ENCODE results near the gene JMY.

Gene JMY

GRCh38 chr5:79333852-79334557 lies 98.1 kb downstream of the JMY start:
- TF ChIP-seq CTCF (IDR thresholded peaks at IDR 0.05; ENCODE audit: low read depth, low read length, missing control alignments) = peak; percentile 10
- H3K27ac ChIP-seq = no peak overlapping the region
- no peaks in the 10 kb centered on the region for H3K36me3 ChIP-seq (replicated peaks)
- in situ Hi-C loops (cut with HindIII; ENCODE audit: low pct_ligation_motif_present, low sequenced_read_pairs) = no loop called here
- no peaks in the 10 kb centered on the region for H3K27me3 ChIP-seq (replicated peaks)
- H3K4me3 ChIP-seq (ENCODE audit: low read depth, low read length) = no peak overlapping the region
- no peak for DNase-seq

- DNase-seq = peak; percentile 83
- in situ Hi-C loops (cut with HindIII; ENCODE audit: low pct_ligation_motif_present, low sequenced_read_pairs) = no loop called here
- no peak for TF ChIP-seq CTCF (IDR thresholded peaks at IDR 0.05; ENCODE audit: low read depth, low read length, missing control alignments)
- no peaks in the 10 kb centered on the region for H3K36me3 ChIP-seq (replicated peaks)
- no peak overlapping the region for H3K4me3 ChIP-seq (ENCODE audit: low read depth, low read length)
- H3K27ac ChIP-seq = no peak overlapping the region
- H3K27me3 ChIP-seq (replicated peaks) = no peaks in the 10 kb centered on the region
These were observed 110.5 kb downstream of the JMY start for GRCh38 chr5:79346420-79346824.

GRCh38 chr5:79349047-79349446 lies 113.1 kb downstream of the JMY start:
- TF ChIP-seq CTCF (IDR thresholded peaks at IDR 0.05; ENCODE audit: low read depth, low read length, missing control alignments) = no peak
- Histone ChIP-seq H3K36me3 (replicated peaks) (no peaks in the 10 kb centered on the region), H3K27me3 (replicated peaks) (no peaks in the 10 kb centered on the region), H3K27ac (no peak overlapping the region), H3K4me3 (ENCODE audit: low read depth, low read length) (no peak overlapping the region)
- DNase-seq = no peak
- in situ Hi-C loops (cut with HindIII; ENCODE audit: low pct_ligation_motif_present, low sequenced_read_pairs) = no loop called here

GRCh38 chr5:79349881-79350280 lies 114.0 kb downstream of the JMY start:
- no peak for TF ChIP-seq CTCF (IDR thresholded peaks at IDR 0.05; ENCODE audit: low read depth, low read length, missing control alignments)
- no peak overlapping the region for H3K4me3 ChIP-seq (ENCODE audit: low read depth, low read length)
- H3K27ac ChIP-seq = no peak overlapping the region
- DNase-seq = no peak
- no peaks in the 10 kb centered on the region for H3K36me3 ChIP-seq (replicated peaks)
- H3K27me3 ChIP-seq (replicated peaks) = no peaks in the 10 kb centered on the region
- in situ Hi-C loops (cut with HindIII; ENCODE audit: low pct_ligation_motif_present, low sequenced_read_pairs) = no loop called here

GRCh38 chr5:79357398-79357797 lies 121.5 kb downstream of the JMY start:
- no peak for TF ChIP-seq CTCF (IDR thresholded peaks at IDR 0.05; ENCODE audit: low read depth, low read length, missing control alignments)
- no peaks in the 10 kb centered on the region for H3K27me3 ChIP-seq (replicated peaks)
- no peaks in the 10 kb centered on the region for H3K36me3 ChIP-seq (replicated peaks)
- no peak overlapping the region for H3K4me3 ChIP-seq (ENCODE audit: low read depth, low read length)
- in situ Hi-C loops (cut with HindIII; ENCODE audit: low pct_ligation_motif_present, low sequenced_read_pairs) = no loop called here
- H3K27ac ChIP-seq = no peak overlapping the region
- peak; percentile 19 for DNase-seq

Measured in brain microvascular endothelial cell (primary cell).